Measurements from ENCODE around the gene CDH10. TPM values are rescaled to one million over a fixed set of nuclear protein-coding genes. Genes with fewer than 3 reads are reported as not detected.

CDH10 gene
- total RNA-seq = 0.14 TPM

DNA sequence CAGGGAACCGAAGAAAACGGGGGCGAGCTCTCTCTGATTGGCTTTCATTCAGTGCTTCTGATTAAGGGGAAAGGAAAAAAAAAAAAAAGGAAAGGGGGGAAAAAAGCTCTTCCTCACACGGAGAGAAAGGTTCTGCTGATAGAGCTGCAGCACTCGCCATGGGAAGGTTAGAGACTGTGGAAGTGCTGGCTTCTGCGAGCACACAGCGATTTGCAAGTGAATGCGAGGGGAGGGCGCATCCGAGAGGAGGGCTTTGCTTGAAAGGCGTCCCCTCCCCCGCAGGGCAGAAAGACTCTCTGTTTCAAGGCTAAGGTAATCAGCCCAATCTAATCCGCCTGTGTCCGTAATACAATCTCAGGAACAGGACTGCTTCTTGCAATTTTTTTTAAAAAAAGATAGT is at the start of gene CDH10:
CDH10 (minus strand) TSS at position 218 of the 400 bp plus-strand sequence. CDS start 51,488 bp downstream, outside the sequence.
- no peak for DNase-seq (ENCODE audit: low spot score)

DNA sequence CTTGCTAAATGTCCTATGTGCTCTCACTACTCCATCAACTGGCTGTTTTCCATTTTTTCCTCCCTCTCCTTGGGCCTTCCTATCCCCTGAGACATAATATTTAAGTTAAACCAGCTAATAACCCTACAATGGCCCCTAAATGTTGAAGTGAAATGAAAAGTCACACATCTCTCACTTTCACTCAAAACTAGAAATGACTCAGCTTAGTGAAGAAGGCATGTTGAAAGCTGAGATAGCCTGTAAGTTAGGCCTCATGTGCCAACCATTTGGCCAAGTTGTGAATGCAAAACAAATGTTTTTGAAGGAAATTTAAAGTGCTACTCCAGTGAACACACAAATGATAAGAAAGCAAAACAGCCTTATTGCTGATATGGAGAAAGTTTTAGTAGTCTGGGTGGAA is 48.8 kb upstream of the CDH10 start:
- no peak for DNase-seq (ENCODE audit: low spot score)

DNA sequence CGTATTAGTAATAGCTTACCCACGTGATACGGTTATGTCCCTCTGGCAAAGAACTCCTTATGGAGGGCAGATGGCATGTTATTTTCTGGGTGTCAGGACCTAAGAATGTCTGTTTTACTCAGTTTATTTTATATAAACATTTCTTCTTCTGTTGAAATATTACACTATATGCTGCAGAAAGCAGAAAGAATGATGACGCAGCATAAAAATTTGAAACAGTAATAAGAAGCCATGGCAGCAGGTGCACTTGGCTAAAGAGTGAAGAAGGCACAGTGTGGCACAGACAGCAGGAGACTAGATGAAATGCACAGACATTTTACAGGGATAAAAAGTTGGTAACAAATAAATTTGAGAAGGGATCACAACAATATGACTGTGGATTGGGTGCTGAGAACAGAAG is 46.3 kb upstream of the CDH10 start:
- no peak for DNase-seq (ENCODE audit: low spot score)

DNA sequence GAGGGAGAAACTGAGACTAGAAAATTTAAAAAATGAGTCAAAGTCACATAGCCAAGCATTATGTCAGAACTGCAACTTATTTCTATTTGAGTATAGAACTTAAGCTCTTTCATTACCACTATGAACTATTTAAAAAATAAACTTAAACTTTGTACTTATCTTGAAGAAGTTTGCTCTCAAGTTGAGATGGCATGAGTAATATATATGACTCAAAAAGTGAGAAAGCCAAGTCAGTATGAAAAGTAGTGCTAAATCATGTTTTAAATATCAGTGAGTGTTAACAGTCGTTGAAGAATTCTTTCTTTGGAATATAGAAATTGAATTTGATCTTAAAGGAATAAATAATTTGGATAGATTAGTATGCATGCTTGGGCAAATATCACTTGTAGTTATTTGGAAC is 36.3 kb upstream of the CDH10 start:
- DNase-seq (ENCODE audit: low spot score) = no peak

DNA sequence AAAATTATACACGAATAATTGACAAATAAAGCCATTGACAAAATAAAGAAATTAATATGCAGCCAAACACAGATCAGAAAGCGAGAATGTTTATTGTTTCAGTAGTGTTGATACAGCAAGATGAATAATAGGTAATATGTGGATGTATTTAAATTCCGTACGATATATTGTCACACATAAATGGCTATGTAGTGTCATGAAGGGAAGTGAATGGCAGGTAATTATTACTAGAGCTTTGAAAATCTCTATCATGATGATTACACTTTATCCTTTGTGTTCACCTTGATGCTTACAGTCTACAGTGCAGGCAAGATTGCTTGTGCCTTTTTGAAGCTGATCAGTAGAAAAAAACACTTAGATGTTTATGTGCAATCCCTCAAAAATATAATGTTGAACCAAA is 23.3 kb upstream of the CDH10 start:
- no peak for DNase-seq (ENCODE audit: low spot score)

DNA sequence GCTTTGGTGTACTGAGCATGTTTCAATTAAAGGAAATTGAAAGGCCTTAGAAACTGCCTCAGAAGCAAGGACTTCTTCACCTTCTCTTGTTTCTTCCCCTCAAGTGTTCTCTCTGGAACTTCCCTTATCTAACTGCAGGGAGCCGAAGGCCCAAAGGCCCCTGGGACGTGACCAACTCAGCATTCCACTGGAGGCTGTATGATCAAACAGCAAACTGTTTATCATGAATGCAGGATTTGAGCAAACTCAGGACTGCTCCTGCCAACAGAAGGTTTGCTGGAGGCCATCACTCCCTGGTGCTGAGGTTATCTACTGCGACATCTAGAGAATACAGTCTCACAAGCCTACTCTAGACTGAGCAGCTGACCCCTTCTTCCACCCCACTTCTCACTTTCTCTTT is 4.8 kb upstream of the CDH10 start:
- DNase-seq (ENCODE audit: low spot score) = no peak

DNA sequence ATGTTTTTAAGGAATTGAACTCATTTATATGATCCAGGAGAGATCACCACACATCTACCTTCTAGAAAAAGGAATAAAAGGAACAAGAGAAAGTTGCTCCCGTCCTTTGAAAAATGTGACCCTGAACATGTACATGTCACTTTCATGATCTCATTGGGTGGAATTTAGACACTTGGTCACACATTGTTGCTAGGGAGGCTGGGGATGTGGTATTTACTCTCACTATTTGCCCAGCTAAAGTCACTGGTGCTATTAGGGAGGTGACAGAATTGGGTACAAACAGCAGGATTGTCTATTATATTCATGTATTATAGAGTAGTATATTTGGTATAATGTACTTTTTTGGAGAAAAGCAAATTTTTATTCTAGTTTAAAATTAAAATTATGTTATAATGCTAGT is 2.1 kb upstream of the CDH10 start:
- DNase-seq (ENCODE audit: low spot score) = no peak

DNA sequence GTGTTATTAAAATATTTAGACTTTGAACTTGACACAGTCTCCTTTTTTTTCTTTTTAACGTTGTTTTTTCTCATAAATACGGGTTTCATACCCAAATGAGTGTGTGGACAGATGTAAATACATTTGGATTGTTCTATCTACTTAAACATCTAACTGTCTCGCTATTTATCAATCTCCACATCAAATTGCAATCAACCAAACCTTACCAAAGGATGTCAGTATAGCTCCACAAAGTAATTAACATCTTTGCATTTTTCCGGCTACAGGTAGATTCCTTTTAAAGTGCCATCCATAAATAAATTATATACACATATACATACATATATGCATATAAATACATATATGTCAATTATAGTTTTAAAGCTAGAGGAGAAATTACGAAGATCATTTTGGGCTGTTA is 705 bp upstream of the CDH10 start:
- no peak for DNase-seq (ENCODE audit: low spot score)

DNA sequence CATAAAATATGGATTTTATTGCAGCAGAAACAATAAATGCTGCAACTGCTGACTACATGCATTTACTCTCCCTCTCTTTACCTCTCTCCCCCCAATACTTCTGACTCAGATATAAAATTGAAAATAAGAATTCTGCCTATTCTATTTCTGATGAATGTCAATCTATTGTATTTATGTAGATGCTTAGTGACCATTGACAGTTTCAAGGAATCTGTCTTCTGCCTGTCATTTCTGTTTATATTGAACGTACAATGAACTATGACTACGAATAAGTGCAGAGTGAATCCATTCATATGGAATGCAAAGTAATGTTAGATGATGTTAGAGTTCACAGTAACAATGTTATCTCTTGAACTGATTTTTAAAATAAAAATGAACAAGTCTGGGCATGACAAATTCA is 898 bp downstream of the CDH10 start:
- DNase-seq (ENCODE audit: low spot score) = no peak

DNA sequence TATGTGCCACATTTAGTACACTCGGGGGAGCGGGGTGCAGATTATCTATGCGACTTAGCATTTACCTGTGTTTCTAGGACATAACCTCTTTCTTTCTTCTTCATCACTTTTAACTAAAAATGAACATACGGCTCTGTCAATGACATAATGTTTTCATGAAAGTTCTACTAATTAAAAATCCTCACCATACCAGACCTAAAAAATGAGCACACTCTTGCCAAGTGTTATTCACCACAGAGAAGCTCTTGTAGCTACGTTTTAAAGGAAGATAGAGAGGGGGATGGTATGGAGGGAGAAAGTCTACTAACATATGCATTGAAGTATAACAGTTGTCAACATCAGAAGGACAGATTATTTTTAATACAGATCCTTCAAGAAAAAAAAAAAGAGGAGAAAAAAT is 1.6 kb downstream of the CDH10 start:
- no peak for DNase-seq (ENCODE audit: low spot score)

DNA sequence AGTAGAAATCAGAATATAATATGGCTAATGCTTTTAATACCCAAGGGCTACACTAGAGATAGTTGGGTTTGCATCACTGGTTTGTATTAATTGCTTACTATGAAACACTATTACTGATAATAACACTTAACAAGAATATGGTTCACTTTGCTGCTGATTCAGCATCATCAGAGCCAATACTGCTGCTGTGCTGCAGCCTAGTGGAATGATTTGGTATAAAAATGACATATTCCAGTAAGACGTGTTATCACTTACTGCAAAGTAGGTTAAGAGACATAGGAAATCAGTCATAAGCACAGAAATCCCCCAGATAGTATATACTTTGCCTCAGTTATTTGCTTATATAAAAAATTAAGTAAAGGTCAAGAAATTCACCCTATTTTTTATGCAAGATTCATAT is 2.8 kb downstream of the CDH10 start:
- no peak for DNase-seq (ENCODE audit: low spot score)

DNA sequence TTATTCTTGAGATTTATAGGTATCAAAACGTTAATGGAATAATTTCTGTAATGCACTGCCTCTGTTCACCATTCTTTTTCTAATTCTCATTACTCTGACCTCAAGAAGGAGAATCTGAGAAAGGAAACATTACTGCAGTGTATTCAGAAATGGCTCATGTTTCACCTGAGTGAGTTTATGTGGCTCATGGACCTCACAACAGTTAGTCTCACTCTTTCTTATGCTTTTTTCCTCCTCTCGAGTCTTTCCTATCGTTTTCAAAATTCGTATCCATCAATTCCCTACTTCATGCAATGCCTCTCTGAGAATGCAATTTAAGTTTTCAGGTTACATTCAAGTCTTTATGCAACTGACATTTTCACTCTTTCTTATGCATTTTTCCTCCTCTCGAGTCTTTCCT is 9.6 kb downstream of the CDH10 start:
- no peak for DNase-seq (ENCODE audit: low spot score)

DNA sequence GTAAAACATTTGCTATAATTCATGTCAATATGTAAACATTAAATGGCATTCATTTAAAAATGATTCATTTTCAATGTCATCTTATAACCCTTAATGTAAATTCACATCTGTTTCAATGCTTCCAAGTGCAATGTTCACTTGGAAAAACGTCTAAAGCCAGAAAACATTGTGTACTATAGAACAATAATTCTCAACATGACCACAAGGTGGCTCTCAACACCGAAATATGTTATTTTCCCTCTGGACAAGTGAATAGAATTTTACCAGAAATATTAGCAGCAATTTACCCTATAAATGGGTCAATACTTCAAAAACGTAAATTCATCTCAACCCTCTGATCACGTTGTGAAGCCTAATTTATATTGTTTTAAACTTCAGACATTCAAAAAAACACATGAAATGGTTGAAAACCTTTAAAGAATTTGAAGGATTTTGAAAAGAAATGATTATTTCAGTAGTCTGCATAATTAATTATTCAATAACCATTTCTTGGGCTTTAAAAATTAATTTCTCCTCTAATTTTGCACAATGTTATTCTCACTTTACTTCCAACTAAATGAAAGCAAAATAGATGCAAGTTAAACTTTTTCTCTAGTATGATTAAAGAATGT is 11.0 kb downstream of the CDH10 start:
- DNase-seq (ENCODE audit: low spot score) = no peak

DNA sequence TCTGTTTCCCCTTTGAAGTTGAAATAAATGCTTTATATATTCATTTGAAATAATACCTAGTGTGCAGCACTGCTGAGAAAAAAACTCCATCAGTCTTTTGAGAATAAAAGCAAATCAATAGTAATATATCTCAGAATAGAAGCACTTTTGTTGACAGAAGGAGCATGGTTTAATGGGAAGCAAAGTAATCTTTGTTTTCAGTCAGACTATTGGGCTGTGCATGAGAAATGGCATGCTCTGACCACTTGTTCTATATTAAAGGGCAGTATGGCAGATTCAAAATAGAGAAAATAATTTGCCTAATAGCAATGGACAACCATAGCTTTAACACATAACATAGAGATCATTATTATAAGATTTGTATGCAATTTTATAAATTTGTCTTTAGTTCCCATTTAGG is 12.4 kb downstream of the CDH10 start:
- no peak for DNase-seq (ENCODE audit: low spot score)

DNA sequence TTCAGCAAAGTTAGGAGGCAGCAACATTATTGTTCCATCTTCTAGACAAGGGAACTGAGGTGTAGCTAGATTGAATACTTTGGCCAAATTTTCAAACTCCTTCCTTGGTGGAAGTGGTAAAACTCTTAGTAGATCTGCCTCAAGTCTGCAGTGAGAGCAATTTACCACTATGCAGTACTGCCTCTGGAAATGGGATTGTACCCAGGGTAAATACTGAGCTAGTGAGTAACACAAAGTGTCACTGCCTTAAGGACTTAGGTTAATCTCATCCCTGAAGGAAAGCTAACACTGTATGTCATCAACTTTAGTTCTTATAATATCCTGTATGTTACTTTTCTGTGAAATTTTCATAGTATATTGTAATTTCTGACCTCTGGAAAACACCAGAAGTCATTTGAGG is 13.9 kb downstream of the CDH10 start:
- DNase-seq (ENCODE audit: low spot score) = no peak

DNA sequence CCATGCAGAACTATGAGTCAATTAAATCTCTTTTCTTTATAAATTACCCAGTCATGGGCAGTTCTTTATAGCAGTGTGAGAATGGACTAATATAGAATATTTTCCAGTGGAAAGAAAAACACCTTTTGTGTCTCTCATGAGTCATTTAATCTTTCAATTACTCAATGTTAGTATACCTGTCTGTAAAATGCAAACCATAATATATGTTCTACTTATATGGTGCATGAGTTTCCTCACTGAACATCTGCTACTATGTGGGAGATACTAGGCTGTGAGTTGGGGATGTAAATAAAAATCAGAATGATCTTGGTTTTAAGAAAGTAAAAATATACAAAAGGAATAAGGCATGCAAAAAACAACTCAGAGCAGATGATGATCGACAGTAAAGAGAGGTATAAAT is 15.0 kb downstream of the CDH10 start:
- DNase-seq (ENCODE audit: low spot score) = no peak

DNA sequence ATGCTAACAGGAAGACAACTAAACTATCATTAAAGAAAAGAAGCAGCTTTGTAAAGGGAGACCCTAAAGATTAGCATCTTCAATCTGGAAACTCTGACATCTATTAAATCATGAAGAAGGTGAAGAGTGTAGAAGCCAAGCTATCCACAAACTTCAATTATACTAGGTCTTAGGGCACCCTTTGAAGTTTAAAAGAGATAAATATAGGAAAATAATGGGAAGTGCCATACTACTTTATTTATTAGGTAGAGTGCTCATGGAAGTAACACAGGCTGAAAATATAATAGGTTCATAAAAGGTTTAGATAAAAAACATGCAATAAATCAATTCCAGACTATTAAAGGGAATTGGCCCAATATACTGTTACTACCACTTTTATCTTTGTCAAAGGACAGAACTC is 19.9 kb downstream of the CDH10 start:
- no peak for DNase-seq (ENCODE audit: low spot score)

DNA sequence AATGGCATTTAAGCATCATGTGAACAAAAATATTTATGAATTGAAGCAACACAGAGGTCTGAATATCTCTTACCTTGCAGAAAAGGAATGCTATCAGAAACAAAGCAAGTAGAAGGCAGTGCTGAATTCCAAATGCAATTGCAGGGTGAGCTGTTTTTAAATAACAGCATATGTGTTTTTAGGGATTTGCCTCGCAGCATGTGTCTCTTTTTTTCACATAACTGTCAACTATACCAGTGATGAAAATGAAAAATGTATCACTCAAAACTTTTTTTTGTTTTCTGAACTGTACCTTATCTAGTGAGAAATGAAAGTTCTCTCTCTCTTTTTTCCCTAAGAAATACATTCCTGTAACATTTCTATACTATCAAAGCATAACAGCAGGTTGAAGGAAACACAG is 21.2 kb downstream of the CDH10 start:
- DNase-seq (ENCODE audit: low spot score) = no peak

DNA sequence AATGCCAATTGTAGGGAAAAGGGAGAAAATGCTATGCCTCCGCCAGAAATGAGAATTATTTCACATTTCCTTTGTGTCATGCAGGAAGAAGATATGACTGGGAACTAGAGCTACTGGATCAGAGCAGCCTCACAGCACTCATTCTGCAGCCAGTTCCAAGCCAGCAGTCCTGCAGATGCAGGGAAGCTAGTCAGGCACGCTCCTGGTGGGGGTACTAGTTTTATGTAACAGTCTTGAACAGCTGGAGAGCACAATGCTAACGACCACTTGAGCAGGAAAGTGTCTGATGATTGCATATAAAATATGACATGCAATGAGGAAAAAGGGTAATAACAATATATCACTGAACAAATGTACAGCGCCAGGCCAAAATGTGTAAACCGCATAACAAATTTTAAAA is 21.7 kb downstream of the CDH10 start:
- DNase-seq (ENCODE audit: low spot score) = no peak

DNA sequence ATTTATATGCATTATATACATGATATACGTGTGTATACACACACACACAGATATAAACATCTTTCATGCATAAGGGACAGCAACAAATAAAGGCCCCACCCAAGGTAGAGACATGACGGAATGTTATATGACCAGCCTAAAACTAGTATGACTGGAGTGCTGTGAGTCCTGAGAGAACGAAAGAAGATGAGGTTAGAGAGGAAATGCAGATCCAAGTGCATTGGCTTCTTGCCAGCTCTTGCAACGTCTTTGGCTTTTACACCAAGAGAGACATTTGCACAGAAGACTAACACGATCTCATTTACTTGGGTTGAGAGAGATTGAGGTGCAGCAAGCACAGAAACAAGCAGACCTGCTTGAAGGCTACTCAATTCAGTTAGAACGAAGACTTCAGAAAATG is 23.0 kb downstream of the CDH10 start:
- DNase-seq (ENCODE audit: low spot score) = peak; percentile 16

DNA sequence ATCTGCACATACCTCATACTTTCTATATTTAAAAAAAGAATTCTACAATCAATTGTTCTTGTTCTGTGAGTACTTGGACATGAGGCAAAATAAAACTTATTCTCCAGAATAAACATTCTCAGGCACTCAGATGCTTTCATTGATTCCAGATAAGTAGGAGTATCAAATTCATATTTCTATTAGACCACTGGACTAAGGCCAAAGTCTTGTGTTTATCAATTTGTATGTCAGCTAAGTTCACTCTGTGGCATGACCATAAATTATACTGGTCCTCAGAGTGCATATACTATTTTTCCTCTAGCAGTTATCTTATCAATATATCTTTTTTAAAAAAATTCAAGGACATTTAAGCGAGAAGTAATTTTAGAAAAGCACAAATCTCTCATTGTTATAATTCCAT is 28.2 kb downstream of the CDH10 start:
- DNase-seq (ENCODE audit: low spot score) = no peak

DNA sequence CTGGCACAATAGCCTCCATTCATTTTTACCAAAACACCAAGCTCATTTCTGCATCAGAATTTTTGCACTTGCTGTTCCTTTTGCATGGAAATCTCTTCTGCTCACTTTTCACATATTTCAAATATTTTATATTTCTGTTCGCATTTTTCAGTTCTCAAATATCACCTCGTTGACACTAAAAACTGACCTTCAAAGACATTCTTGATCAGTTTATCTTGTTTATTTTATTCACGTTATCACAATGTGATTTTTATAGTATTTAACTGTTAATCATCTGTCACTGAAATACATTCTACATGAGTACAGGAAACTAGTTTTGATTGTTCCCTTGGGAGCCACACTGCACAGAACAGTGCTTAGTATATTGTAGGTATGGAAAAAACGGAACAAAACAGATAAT is 29.6 kb downstream of the CDH10 start:
- DNase-seq (ENCODE audit: low spot score) = no peak

DNA sequence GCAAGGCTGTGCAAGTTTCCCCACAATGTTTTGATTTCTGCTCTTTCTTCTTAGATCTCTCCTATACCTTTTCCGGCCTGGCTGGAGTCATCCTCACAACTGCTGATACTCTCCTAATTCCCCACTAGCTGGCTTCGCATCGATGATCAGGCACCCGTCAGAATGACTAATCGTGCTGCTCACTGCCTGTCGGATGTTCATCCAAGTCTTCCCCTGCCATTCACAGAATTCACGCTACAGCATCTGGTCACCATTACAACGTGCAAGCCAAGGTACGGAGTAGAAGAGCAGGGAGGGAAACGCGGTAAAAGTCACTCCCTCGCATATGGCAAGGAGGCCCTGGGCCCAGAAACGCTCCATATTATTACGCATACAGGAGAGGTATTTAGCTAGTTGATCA is 35.1 kb downstream of the CDH10 start:
- DNase-seq (ENCODE audit: low spot score) = no peak

DNA sequence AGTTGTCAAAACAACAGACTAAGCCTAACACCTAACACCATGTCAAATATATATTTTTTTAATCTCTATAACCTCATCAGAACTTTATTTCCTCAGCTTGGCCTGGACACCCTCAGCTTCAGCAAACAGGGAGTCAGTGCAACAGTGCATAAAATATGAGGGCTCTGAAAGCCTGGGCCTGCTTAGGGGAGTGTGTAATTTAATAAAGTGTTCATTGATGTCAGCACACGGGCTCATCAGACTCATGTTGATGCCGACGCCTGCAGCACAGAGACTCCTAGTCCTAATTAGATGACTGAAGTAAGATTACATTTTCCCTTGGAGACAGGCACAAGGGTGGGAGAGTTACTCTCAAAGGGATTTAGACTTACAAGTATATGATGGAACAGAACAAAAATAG is 37.8 kb downstream of the CDH10 start:
- DNase-seq (ENCODE audit: low spot score) = no peak

DNA sequence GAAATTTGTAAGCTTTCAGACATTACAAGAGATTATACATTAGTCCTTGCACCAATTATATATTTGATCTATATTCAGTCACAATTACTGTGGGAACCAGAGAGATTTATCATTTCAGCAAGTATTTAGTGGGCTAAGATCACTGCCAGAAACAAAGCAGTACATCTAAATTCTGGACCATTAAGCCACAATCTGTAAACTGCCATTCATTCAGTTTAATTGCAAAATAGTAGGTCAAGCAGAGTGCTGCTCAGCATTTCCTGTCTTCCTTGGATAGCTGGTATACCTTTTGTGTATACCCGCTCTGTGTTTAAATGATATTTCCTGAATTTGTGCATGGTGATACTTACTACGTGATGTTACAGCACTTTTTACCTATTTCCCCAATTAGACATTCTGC is 42.6 kb downstream of the CDH10 start:
- no peak for DNase-seq (ENCODE audit: low spot score)

All from mucosa of gallbladder (tissue), 1 donor.